Measurements from ENCODE around the gene LIPC. TPM values are rescaled to one million over a fixed set of nuclear protein-coding genes. Genes with fewer than 3 reads are reported as not detected.

LIPC gene
- total and polyA plus RNA-seq, 9 of the 15 experiments (the other 6 are each of a cell fraction or from before 2014, with no cell fraction given) = 0.07 to 0.41 (median 0.11) TPM; not detected in 2

DNA sequence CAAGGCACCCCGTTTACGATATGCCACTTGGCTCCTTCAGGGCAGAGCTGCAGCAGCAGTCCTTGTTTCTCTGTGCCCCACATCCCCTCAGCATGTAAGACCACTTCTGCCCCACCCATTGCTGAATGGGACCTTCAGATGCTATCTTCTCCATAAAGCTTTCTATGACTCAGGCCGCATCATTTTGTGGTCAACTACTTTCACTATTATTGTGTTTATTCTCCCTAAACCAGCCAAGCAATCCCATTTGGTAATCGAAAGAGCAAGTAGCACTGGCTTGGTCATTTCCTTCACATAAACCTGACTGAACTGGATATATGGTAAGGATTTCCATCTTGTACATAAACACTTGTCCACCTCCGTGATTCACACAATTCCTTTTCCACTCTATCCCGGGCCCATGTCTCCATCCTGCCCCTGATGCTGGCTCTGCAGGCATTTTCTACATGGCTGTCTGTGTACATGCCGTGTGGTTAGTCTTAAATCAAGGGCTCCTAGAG lies 25.7 kb downstream of the LIPC start (continued):
- TF ChIP-seq, protein P1, sequence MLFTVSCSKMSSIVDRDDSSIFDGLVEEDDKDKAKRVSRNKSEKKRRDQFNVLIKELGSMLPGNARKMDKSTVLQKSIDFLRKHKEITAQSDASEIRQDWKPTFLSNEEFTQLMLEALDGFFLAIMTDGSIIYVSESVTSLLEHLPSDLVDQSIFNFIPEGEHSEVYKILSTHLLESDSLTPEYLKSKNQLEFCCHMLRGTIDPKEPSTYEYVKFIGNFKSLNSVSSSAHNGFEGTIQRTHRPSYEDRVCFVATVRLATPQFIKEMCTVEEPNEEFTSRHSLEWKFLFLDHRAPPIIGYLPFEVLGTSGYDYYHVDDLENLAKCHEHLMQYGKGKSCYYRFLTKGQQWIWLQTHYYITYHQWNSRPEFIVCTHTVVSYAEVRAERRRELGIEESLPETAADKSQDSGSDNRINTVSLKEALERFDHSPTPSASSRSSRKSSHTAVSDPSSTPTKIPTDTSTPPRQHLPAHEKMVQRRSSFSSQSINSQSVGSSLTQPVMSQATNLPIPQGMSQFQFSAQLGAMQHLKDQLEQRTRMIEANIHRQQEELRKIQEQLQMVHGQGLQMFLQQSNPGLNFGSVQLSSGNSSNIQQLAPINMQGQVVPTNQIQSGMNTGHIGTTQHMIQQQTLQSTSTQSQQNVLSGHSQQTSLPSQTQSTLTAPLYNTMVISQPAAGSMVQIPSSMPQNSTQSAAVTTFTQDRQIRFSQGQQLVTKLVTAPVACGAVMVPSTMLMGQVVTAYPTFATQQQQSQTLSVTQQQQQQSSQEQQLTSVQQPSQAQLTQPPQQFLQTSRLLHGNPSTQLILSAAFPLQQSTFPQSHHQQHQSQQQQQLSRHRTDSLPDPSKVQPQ (CRISPR knock-in tag; IDR thresholded peaks at IDR 0.05; ENCODE audit: borderline replicate concordance) = no peak
- TF ChIP-seq JUND (IDR thresholded peaks at IDR 0.05; ENCODE audit: borderline replicate concordance, low read depth, low read length) (peak; percentile 72), JUND (tag; IDR thresholded peaks at IDR 0.05; ENCODE audit: borderline replicate concordance, low read depth, low read length) (peak; percentile 59; the same call in 1 of the 3 replicates), EGR1 (conservative IDR thresholded peaks at IDR 0.05) (no peak), GATAD2B (IDR thresholded peaks at IDR 0.05; ENCODE audit: borderline replicate concordance) (no peak), NFATC3 (IDR thresholded peaks at IDR 0.05) (no peak), ZNF785 (CRISPR knock-in tag; IDR thresholded peaks at IDR 0.05) (no peak), TAL1 (IDR thresholded peaks at IDR 0.05) (no peak), SREBF1 (IDR thresholded peaks at IDR 0.05; ENCODE audit: borderline replicate concordance, low read depth, low read length) (no peak), SMARCA5 (IDR thresholded peaks at IDR 0.05) (no peak), CBFA2T3 (IDR thresholded peaks at IDR 0.05) (no peak), CBX2 (IDR thresholded peaks at IDR 0.05; ENCODE audit: insufficient read depth, low read length, poor library complexity, severe bottlenecking) (no peak), SIN3B (IDR thresholded peaks at IDR 0.05; ENCODE audit: low read depth) (no peak), ZNF41 (CRISPR knock-in tag; conservative IDR thresholded peaks at IDR 0.05) (no peak), GATAD2A (IDR thresholded peaks at IDR 0.05) (no peak), RCOR1 (IDR thresholded peaks at IDR 0.05; ENCODE audit: borderline replicate concordance in 1 of 2, low read depth in 2 of 2, low read length in 2 of 2) (no peak), HEY1 (CRISPR knock-in tag; IDR thresholded peaks at IDR 0.05; ENCODE audit: borderline replicate concordance) (no peak), CTBP1 (IDR thresholded peaks at IDR 0.05; ENCODE audit: borderline replicate concordance) (peak; percentile 13; the same call in 1 of the 2 replicates), ZNF699 (CRISPR knock-in tag; IDR thresholded peaks at IDR 0.05; ENCODE audit: insufficient replicate concordance) (no peak)
- TF ChIP-seq, protein P2, sequence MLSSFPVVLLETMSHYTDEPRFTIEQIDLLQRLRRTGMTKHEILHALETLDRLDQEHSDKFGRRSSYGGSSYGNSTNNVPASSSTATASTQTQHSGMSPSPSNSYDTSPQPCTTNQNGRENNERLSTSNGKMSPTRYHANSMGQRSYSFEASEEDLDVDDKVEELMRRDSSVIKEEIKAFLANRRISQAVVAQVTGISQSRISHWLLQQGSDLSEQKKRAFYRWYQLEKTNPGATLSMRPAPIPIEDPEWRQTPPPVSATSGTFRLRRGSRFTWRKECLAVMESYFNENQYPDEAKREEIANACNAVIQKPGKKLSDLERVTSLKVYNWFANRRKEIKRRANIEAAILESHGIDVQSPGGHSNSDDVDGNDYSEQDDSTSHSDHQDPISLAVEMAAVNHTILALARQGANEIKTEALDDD (IDR thresholded peaks at IDR 0.05) = peak; percentile 30; the same call in 1 of the 2 replicates
- TF ChIP-seq, protein P3, sequence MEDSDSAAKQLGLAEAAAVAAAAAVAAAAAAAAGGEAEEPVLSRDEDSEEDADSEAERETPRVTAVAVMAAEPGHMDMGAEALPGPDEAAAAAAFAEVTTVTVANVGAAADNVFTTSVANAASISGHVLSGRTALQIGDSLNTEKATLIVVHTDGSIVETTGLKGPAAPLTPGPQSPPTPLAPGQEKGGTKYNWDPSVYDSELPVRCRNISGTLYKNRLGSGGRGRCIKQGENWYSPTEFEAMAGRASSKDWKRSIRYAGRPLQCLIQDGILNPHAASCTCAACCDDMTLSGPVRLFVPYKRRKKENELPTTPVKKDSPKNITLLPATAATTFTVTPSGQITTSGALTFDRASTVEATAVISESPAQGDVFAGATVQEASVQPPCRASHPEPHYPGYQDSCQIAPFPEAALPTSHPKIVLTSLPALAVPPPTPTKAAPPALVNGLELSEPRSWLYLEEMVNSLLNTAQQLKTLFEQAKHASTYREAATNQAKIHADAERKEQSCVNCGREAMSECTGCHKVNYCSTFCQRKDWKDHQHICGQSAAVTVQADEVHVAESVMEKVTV (CRISPR knock-in tag; IDR thresholded peaks at IDR 0.05) = no peak
- TF ChIP-seq, protein P4, sequence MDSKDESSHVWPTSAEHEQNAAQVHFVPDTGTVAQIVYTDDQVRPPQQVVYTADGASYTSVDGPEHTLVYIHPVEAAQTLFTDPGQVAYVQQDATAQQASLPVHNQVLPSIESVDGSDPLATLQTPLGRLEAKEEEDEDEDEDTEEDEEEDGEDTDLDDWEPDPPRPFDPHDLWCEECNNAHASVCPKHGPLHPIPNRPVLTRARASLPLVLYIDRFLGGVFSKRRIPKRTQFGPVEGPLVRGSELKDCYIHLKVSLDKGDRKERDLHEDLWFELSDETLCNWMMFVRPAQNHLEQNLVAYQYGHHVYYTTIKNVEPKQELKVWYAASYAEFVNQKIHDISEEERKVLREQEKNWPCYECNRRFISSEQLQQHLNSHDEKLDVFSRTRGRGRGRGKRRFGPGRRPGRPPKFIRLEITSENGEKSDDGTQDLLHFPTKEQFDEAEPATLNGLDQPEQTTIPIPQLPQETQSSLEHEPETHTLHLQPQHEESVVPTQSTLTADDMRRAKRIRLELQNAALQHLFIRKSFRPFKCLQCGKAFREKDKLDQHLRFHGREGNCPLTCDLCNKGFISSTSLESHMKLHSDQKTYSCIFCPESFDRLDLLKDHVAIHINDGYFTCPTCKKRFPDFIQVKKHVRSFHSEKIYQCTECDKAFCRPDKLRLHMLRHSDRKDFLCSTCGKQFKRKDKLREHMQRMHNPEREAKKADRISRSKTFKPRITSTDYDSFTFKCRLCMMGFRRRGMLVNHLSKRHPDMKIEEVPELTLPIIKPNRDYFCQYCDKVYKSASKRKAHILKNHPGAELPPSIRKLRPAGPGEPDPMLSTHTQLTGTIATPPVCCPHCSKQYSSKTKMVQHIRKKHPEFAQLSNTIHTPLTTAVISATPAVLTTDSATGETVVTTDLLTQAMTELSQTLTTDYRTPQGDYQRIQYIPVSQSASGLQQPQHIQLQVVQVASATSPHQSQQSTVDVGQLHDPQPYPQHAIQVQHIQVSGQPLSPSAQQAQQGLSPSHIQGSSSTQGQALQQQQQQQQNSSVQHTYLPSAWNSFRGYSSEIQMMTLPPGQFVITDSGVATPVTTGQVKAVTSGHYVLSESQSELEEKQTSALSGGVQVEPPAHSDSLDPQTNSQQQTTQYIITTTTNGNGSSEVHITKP (IDR thresholded peaks at IDR 0.05; ENCODE audit: partially characterized antibody) = no peak
